Epithelial cell of esophagus (primary cell): ENCODE data around the gene ADGRG3.

ENCODE experiments used
- DNase-seq: peaks from one replicate; pipeline ENCODE4 v3.0.0; 2010; ENCODE audit warnings: low read depth
- H3K4me3 ChIP-seq: 2 replicates; pipeline ENCODE4 v1.5.1; 2011; ENCODE audit warnings: mild to moderate bottlenecking, low read length, control low read depth
- TF ChIP-seq, protein P1 (sequence below): IDR thresholded peaks from 2 replicates; pipeline ENCODE4 v1.5.1; 2011; ENCODE audit warnings: low read depth, mild to moderate bottlenecking, low read length, control low read depth, inconsistent platforms; ENCODE audit not compliant: insufficient read depth; ENCODE audit errors: missing control alignments

ADGRG3 gene

DNA sequence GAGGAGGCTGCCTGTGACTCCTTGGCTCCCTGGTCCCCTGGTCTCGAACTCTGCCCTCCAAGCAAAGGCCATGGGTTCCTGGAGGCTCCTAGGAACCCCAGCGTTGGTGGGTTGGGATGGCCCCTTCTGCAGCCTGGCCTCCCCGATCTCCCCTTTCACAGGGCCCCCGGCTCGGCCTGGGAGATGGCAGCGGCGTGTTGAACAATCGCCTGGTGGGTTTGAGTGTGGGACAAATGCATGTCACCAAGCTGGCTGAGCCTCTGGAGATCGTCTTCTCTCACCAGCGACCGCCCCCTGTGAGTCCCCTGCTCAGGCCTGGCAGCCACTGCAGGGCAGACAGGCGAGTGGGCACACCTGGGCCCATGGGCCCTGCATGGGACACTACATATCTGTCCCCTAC, 10.9 kb downstream of the ADGRG3 start:
- H3K4me3 ChIP-seq, result no peak overlapping the region
- TF ChIP-seq, protein P1, sequence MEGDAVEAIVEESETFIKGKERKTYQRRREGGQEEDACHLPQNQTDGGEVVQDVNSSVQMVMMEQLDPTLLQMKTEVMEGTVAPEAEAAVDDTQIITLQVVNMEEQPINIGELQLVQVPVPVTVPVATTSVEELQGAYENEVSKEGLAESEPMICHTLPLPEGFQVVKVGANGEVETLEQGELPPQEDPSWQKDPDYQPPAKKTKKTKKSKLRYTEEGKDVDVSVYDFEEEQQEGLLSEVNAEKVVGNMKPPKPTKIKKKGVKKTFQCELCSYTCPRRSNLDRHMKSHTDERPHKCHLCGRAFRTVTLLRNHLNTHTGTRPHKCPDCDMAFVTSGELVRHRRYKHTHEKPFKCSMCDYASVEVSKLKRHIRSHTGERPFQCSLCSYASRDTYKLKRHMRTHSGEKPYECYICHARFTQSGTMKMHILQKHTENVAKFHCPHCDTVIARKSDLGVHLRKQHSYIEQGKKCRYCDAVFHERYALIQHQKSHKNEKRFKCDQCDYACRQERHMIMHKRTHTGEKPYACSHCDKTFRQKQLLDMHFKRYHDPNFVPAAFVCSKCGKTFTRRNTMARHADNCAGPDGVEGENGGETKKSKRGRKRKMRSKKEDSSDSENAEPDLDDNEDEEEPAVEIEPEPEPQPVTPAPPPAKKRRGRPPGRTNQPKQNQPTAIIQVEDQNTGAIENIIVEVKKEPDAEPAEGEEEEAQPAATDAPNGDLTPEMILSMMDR, result no peak
- DNase-seq, result no peak

DNA sequence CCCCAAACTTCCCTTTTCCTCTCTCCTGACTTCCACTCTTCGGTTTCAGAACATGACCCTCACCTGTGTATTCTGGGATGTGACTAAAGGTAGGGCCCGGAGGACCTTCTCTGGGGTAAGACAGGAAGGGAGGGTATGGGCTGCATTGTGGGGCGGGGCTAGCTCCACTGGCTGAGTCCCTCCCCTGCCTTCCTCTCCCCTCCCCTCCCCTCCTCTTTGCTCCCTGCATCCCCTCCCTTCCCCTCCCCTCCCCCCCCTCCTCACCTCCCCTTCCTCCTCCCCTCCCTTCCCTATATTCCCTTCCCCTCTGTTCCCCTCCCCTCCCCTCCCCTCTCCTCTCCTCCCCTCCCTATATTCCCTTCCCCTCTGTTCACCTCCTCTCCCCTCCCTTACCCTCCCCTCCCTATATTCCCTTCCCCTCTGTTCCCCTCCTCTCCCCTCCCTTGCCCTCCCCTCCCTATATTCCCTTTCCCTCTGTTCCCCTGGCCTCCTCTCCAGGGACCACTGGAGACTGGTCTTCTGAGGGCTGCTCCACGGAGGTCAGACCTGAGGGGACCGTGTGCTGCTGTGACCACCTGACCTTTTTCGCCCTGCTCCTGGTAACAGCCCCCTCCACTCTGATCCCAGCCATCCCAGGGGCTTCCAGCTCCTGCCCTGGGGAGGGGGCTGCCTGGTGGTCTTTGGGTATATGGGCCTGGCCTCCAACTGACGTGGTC, 11.8 kb downstream of the ADGRG3 start:
- TF ChIP-seq, protein P1, result no peak

DNA sequence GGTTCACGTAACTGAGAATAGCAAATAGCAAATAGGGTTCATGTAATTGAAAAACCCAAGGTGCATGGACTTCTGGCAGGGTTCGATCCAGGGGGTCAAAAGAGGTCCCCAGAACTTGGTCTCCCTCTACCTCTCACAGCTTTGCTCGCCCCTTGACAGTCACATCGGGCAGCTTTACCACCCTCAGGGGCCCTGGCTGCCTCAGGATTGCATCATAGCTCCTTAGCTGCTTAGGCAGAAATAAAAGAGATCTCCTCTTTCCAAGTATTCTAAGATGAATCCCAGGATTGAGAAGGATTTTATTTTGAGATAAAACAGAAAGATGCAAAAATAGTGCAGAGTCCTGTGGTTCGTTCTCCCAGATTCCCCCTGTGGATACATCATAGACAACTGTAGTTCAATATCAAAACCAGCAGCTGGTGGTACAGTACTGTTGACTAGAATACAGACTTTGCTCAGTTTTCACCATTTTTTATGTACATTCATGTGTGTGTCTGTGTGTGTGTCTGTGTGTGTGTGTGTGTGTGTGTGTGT, 12.8 kb downstream of the ADGRG3 start:
- no peak for DNase-seq
- TF ChIP-seq, protein P1, result no peak
- H3K4me3 ChIP-seq, result no peak overlapping the region

More for the DNA sequence above, 11.8 kb downstream of the ADGRG3 start:
- H3K4me3 ChIP-seq, result no peak overlapping the region
- no peak for DNase-seq

DNA sequence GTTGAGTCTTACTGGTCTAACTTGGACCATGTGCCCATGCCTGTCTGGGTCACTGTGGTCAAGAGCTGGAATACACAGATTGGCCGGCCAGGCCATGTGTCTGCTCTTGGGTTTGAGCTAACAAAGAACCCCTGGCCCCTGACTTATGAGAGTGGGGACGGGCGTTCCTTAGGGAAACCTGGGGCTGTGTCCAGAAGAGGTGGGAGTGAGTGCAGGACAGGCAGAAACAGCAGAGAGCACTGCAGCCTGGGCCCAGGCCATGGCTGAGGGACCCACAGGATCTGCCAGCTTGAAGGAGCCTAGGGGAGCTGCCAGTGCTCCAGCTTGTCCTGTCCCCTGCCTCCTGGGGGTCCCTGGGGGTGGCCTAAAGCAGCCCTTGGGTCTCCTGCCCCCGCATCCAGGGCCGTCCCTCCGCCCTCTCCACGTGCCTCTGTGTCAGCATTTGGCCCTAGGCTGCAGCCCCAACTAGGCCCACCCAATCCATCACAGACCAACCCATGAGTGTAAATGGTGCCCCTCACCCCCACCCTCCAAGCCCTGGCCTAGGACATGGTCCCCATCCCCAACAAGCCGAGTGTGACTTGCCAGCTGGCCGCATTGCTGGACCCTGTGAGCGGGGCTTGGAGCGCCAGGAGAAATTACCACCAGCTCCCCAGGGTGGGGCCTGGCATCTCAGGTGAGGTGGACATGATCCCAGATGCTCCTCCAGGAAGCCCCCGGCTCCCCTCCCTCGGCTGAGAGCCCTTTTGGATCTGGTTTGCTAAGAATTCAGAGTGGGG, 14.0 kb downstream of the ADGRG3 start:
- no peak overlapping the region for H3K4me3 ChIP-seq
- no peak for DNase-seq
- TF ChIP-seq, protein P1, result no peak

DNA sequence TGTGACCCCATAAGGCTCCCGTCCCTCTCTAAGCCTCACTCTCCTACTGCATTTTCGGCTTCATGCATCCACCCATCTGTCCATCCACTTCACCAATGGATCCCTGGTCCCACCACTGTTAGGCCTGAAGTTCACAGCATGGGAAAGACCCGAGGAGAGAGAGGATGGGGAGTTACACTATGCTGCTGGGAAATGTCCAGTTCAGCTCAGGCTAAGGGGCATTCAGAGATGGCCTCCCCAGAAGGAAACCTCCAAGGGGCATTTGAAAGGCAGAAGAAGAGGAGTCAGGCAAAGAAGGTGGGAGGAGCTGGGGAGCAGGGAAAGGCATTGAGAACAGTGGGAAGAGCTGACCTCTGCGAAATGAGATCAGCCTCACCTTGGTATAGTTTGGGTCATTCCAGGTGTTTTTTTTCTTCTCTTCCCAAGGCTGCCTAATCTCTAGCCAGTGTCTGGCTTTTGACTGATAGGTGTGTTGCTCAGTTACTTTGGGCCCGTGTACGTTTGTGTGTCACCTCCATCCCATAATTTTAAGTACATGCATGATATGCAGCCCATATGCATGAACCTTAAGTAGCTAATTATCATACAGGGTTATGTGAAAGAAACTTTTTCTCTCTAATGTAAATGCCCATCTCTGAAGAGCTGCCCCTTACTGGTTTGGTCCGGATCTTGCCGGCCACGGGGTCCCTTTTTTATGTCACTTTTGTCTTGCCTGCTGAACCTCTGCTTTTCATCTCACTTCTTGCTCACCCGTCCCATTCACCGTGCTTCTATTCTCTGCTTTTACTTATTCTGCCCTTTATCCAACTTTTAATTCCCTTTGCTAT, 14.9 kb downstream of the ADGRG3 start:
- TF ChIP-seq, protein P1, result no peak
- no peak overlapping the region for H3K4me3 ChIP-seq
- DNase-seq, result no peak

DNA sequence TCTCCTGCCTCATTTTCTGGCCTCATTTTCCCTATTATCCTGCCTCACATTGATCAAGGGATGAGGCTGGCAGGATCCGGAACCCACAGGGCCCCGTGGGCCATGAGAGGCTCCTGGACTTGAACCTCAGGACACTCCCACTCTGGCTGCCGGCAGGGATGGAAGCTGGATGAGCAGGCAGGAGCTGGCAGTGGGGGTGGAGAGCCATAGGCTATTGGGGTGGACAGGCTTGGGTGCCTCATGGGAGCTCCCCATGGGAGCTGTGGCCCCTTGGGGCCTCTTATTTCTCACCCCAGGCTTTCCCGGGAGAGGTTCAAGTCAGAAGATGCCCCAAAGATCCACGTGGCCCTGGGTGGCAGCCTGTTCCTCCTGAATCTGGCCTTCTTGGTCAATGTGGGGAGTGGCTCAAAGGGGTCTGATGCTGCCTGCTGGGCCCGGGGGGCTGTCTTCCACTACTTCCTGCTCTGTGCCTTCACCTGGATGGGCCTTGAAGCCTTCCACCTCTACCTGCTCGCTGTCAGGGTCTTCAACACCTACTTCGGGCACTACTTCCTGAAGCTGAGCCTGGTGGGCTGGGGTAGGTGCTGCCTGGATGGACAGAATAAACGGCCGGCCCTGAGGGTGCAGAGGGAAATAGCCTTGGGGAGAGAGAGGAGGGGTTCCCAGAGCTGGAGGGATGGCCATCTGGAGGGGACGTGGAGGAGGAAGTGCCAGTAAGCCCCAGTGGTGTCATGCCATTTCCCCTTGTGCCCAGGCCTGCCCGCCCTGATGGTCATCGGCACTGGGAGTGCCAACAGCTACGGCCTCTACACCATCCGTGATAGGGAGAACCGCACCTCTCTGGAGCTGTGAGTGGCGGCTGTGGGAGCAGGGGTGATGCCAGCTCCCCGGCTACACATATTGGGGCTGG, 15.8 kb downstream of the ADGRG3 start:
- TF ChIP-seq, protein P1, result no peak

More for the DNA sequence above, 15.8 kb downstream of the ADGRG3 start:
- H3K4me3 ChIP-seq, result no peak overlapping the region
- DNase-seq, result no peak
